Measurements from ENCODE around the gene PTCRA.
A peak's percentile ranks its signal among the peaks of the same experiment; 100 is the strongest.
"Not testable (repeated sequence)": the region's sequence is repeated elsewhere in the genome, so short reads cannot be mapped to it uniquely, and the experiment has no call there.

Gene PTCRA

GRCh38 chr6:42942444-42942843 lies 26.6 kb downstream of the PTCRA start:
- DNase-seq = no peak

- DNase-seq = no peak
Observed at GRCh38 chr6:42947950-42948349, 32.1 kb downstream of the PTCRA start.

- DNase-seq = no peak
Observed at GRCh38 chr6:42952389-42952788, 36.5 kb downstream of the PTCRA start.

GRCh38 chr6:42954405-42954804 lies 38.6 kb downstream of the PTCRA start:
- not testable (repeated sequence) for DNase-seq

GRCh38 chr6:42958125-42958524 lies 42.3 kb downstream of the PTCRA start:
- no peak for DNase-seq

- DNase-seq = no peak
Observed at GRCh38 chr6:42959917-42960242, 44.0 kb downstream of the PTCRA start.

- DNase-seq = peak; percentile 35
Observed at GRCh38 chr6:42960243-42961019, 44.6 kb downstream of the PTCRA start, which contains the start of gene GNMT. Gene GNMT (plus strand): TSS chr6:42960754. CDS start chr6:42960768, 14 bp downstream.

GRCh38 chr6:42961020-42961470 lies 45.2 kb downstream of the PTCRA start:
- no peak for DNase-seq

GRCh38 chr6:42962096-42962495 lies 46.2 kb downstream of the PTCRA start:
- no peak for DNase-seq

- DNase-seq = no peak
Observed at GRCh38 chr6:42962502-42963178, 46.8 kb downstream of the PTCRA start.

GRCh38 chr6:42963179-42963854 lies 47.5 kb downstream of the PTCRA start:
- no peak for DNase-seq

GRCh38 chr6:42963855-42964605 lies 48.2 kb downstream of the PTCRA start:
- peak; percentile 54 for DNase-seq

- no peak for DNase-seq
Observed at GRCh38 chr6:42966571-42966970, 50.7 kb downstream of the PTCRA start.

- no peak for DNase-seq
Observed at GRCh38 chr6:42967228-42967627, 51.4 kb downstream of the PTCRA start.

GRCh38 chr6:42968126-42968701 lies 52.4 kb downstream of the PTCRA start:
- no peak for DNase-seq

GRCh38 chr6:42968783-42969182 lies 52.9 kb downstream of the PTCRA start:
- no peak for DNase-seq

GRCh38 chr6:42969431-42969830 lies 53.6 kb downstream of the PTCRA start:
- DNase-seq = no peak

- no peak for DNase-seq
Observed at GRCh38 chr6:42969934-42970333, 54.1 kb downstream of the PTCRA start.

GRCh38 chr6:42970871-42971612 lies 55.2 kb downstream of the PTCRA start:
- no peak for DNase-seq

- no peak for DNase-seq
Observed at GRCh38 chr6:42971746-42972327, 56.0 kb downstream of the PTCRA start.

- no peak for DNase-seq
Observed at GRCh38 chr6:42973926-42974325, 58.1 kb downstream of the PTCRA start.
